Brain pericyte (primary cell): ENCODE measurements around the gene SUPT6H.
"Not testable (repeated sequence)": the region's sequence is repeated elsewhere in the genome, so short reads cannot be mapped to it uniquely, and the experiment has no call there.

Experiments used
- DNase-seq: peaks from one replicate; pipeline ENCODE4 v3.0.0-alpha.2; 2012; ENCODE audit warnings: low read depth, low spot score

SUPT6H gene

GRCh38 chr17:28648698-28649097, 13.3 kb upstream of the SUPT6H start:
- no peak for DNase-seq

- no peak for DNase-seq
Observed at GRCh38 chr17:28655160-28655559, 6.8 kb upstream of the SUPT6H start.

GRCh38 chr17:28657756-28658155, 4.2 kb upstream of the SUPT6H start:
- DNase-seq = no peak

DNA sequence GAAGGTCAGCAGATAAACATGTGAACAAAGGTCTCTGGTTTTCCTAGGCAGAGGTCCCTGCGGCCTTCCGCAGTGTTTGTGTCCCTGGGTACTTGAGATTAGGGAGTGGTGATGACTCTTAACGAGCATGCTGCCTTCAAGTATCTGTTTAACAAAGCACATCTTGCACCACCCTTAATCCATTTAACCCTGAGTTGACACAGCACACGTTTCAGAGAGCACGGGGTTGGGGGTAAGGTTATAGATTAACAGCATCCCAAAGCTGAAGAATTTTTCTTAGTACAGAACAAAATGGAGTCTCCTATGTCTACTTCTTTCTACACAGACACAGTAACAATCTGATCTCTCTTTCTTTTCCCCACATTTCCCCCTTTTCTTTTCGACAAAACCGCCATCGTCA, 3.7 kb upstream of the SUPT6H start:
- not testable (repeated sequence) for DNase-seq

DNA sequence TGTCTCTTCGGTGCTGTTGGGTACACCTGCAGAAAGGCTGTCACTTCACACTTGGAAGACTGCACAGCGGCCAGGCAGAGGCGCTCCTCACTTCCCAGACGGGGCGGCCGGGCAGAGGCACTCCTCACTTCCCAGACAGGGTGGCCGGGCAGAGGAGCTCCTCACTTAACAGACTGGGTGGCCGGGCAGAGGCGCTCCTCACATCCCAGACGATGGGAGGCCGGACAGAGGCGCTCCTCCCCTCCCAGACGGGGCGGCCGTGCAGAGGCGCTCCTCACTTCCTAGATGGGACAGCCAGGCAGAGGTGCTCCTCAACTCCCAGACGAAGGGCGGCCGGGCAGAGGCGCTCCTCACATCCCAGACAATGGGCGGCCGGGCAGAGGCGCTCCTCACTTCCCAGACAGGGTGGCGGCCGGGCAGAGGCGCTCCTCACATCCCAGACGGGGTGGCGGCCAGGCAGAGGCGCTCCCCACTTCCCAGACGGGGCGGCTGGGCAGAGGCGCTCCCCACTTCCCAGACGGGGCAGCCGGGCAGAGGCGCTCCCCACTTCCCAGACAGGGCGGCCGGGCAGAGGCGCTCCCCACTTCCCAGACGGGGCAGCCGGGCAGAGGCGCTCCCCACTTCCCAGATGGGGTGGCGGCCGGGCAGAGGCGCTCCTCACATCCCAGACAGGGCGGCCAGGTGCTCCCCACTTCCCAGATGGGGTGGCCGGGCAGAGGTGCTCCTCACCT, 3.1 kb upstream of the SUPT6H start:
- not testable (repeated sequence) for DNase-seq

DNA sequence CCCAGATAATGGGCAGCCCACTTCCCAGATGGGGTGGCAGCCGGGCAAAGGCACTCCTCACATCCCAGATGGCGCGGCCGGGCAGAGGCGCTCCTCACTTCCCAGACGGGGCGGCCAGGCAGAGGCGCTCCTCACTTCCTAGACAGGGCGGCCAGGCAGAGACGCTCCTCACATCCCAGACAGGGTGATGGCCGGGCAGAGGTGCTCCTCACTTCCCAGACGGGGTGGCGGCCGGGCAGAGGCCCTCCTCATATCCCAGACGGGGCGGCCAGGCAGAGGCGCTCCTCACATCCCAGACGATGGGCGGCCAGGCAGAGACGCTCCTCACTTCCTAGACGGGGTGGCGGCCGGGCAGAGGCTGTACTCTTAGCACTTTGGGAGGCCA, 2.5 kb upstream of the SUPT6H start:
- not testable (repeated sequence) for DNase-seq

GRCh38 chr17:28662527-28662829, 473 bp downstream of the SUPT6H start:
- DNase-seq = no peak

DNA sequence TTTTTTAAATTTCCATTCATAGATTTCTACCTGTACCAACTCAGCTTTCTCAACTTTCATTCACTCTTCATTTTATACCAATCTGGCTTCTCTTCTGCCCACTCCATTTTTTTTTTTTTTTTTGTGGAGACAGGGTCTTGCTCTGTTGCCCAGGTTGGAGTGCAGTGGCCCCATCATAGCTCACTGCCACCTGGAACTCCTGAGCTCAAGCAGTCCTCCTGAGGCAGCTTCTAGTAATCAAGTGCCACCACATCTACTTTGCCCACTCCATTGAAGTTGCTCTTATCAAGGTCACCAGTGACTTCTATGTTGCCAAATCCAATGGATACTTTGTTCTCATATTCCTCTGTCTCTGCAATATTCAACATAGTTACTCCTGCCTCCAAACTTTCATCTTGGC, 1.7 kb downstream of the SUPT6H start:
- DNase-seq = no peak

DNA sequence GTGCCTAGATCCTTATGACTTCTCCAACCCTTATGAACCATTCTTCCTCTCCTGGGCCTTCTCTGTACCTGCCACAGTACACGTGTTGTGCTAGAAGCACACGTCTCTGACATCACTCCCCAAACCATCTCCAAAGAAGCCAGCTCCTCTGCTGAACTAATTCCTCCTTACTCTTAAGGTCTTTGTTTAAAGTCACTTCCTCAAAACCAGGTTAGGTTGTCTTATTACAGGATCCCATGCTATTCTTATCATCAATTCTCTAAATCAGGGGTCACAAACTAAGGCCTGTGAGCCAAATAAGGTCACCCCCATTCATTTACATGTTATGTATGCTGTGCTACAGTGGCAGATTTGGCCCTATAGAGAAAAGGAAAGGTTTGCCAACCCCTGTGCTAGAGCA, 4.0 kb downstream of the SUPT6H start:
- no peak for DNase-seq

GRCh38 chr17:28667870-28668269, 5.9 kb downstream of the SUPT6H start:
- DNase-seq = no peak

DNA sequence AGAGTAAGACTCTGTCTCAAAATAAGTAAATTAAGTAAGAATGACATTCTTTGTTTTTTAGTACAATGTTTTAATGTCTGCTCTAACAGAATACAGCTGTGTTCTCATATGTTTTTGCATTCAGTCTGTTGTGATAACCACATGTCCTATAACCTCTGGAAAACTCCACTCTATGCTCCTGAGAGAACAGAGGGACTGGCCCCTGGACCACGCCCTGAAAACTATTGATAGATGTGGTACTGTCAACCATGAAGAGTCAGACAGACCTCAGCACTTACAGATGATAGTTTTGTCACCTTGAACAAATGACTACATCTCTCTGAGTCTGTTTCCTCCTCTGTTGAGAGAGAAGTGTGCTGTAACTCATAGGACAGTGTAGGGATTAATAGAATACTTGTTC, 7.9 kb downstream of the SUPT6H start:
- DNase-seq = no peak

DNA sequence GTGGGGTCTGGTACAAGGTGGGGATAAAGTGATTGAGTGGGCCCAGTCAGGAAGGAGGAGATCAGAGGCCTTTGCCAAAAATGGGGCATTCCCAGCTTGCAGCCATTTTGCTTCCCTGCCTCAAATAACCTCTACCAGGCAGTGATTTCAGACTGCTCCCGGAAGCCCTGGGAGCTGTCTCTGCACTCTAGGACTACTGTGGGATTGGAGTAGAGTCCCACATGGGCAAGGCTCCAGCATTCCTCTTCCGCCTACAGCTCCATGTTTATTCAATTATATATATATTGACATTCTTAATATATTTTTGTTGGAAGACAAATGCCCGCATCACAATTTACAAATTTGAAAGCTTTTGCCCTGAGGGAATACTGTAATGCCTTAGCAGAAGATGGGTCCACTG, 13.5 kb downstream of the SUPT6H start:
- DNase-seq = no peak

DNA sequence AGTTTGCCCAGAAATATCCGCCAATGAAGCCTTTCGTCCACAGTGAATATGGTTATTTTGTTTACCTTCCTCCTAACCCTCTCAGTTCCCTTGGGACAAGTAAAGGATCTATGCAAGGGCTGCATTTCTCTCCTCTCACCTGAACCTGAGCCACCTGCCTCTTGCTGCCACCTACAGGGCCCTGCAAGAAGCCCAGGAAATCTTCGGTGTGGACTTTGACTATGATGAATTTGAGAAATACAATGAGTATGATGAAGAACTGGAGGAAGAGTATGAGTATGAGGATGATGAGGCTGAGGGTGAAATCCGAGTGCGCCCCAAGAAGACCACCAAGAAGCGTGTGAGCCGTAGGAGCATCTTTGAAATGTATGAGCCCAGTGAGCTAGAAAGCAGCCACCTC, 14.0 kb downstream of the SUPT6H start:
- DNase-seq = no peak

- DNase-seq = no peak
Observed at GRCh38 chr17:28682655-28683054, 20.6 kb downstream of the SUPT6H start.

DNA sequence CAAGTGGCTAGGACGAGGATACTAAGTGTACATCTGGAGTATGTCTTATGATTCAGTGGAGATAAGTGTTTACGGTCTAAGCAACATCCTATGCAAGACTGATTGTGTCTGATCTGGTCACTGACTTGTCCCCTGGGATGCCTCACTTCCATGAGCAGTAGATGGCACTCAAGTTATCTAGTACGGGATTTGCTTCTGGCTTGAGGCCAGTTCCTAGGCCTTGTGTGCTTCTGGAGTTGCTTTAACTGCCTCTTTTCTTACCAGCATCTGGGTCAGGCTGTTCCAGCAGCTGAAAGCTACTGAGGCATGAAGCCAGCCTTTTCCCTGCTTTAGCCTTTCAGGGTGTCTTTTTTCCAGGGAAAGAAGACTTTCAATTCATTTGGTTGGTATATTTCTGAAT, 23.0 kb downstream of the SUPT6H start:
- DNase-seq = no peak

DNA sequence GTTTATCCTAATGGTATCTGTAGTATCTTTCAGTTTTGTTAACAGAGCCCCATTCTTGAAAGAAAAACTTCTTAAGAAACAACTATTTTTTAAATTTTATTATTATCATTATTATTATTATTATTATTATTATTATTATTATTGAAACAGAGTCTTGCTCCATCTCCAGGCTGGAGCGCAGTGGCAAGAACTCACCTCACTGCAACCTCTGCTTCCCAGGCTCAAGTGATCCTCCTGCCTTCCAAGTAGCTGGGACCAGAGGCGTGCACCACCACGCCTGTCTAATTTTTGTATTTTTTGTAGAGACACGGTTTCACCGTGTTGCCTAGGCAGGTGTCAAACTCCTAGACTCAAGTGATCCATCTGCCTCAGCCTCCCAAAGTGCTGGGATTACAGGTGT, 23.4 kb downstream of the SUPT6H start:
- no peak for DNase-seq

DNA sequence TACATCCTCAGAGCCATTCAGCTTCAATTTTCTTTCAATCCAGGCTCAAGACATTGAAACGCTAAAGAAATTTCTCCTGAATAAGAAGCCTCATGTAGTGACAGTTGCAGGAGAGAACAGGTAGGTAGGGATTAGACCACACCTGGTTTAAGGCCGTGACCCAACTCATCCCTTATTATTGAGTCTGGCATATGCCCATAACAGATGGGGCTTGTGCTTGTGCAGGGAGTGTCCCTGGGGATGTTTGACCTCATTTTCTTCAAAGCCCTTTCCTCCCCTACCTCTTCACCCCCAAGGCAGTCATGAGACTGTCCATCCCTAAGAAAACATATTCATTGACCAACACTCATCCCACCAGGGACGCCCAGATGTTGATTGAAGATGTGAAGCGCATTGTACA, 24.3 kb downstream of the SUPT6H start:
- no peak for DNase-seq

DNA sequence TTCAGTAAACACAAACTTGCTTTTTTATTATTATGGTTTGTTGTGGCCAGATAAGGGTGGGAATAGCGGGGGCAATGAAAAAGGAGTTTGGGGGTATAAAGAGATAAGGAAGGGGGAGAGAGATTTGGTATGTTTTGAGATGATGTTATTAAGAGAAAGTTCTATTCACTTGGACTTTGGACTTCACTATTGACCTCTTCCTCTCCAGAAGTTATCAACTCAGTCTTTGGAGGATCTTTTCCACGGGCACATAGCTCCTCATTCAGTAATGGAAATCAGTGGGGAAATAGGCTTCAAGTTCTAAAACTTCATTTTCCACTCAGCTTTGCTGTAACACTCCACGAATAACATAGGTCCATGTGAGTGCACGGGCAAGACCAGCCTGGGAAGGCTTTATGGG, 26.5 kb downstream of the SUPT6H start:
- DNase-seq = no peak

DNA sequence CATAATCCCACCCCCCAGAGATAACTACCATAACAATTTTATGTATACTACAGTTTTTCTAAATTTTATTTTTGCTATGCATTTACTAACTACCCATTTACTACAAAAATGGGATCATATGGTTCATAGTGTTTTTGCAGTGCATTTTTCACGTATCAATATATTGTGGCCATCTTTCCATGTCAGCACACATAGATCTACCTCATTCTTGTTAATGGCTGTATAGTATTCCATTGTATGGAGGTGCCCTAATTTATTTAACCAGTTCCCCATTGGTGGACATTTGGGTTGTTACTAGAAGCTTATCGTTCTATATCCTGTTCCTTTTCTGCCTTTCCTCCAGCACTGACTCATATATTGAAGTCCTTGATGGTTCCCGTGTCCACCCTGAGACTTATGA, 27.0 kb downstream of the SUPT6H start:
- DNase-seq = no peak

DNA sequence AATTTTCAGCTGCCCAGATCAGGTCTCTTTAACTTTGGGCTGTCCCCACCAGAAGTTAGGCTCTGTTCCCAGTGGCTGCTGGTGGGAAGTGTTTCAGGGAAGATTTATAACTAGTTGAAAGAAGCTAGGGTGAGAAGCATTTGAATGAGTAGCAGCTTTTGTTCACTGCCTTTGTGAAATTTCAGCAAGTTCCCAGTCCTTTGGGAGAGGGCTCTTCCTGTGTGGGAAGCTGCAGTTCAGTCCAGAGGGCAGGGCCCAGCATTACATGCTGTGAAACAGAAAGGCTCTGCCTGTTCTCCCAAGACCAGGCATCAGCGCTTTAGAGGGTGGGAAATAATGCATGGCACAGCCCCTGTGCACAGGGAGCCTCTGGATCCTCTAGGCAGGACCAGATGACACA, 31.9 kb downstream of the SUPT6H start:
- DNase-seq = no peak

DNA sequence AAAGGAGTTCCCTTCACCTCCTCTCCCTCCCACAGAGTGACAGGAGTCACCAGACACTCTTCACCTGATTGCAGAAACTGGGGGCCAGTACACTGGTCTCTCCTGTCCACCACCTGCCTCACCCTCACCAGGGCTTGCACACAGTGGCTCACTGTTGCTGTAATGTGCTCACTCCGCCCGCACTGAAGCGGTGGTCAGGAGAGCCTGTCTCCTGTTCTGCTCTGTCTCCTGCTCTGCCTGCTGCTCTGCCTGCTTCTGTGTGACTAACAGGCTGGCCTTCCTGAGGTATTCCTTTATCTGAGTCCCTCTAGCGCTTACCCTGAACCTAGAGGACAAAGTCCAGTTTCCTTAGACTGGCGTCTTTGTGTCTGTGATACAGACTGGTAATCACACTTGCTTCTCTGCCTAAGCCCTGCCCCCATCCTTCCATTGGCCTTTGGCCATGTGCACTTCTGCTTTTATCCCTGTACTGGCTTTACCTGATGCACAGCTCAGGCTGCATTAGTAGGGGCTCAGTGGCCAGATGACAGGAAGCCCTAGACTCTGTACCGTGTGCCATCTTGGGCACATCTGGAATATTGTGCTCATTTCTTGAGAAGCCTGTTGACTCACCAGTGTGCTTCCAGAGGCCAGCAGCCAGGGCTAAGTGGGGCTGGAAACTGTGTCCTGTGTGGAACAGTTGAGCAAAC, 36.4 kb downstream of the SUPT6H start:
- DNase-seq = no peak

DNA sequence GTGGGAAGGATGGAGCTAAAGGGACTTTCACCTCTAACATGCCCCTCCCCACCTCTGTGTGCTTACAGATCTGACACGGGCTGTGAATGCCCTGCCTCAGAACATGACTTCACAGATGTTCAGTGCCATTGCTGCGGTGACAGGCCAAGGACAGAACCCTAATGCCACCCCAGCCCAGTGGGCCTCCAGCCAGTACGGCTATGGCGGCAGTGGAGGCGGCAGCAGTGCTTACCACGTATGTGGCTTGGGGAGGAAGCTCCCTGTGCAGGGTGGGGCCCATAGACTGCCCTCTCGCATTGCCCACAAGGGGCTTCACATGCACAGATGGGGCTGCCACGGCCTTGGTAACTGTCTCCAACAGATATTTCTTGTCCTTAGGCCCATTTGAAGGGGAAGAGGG, 38.3 kb downstream of the SUPT6H start:
- DNase-seq = no peak

- no peak for DNase-seq
Observed at GRCh38 chr17:28700830-28701492, 39.0 kb downstream of the SUPT6H start.
